Measurements from ENCODE around the gene WDR77.

GRCh38 chr1:111487133-111487532, 38.1 kb upstream of the WDR77 start:
- no peak for TF ChIP-seq EP300 (IDR thresholded peaks at IDR 0.05)
- no peak for TF ChIP-seq CTCF (IDR thresholded peaks at IDR 0.05)
- TF ChIP-seq POLR2A (IDR thresholded peaks at IDR 0.05) = no peak
